Natural killer cell (primary cell): Measurements from ENCODE around the gene MTCH1. TPM values are rescaled to one million over a fixed set of nuclear protein-coding genes. Genes with fewer than 3 reads are reported as not detected.
"Not testable (repeated sequence)": the region's sequence is repeated elsewhere in the genome, so short reads cannot be mapped to it uniquely, and the experiment has no call there.

ENCODE experiments used
- ATAC-seq, 3 donors: fragments of 150-1000 bp in 2 of 3; fragments of 200-7000 bp in 1 of 3; cut with Tn5 transposase; 1 replicate in 1 of 3; 2 replicates in 2 of 3; pipeline ENCODE4 v1.10.0; 2021; ENCODE audit warnings: mild to moderate bottlenecking in 2 of 3, moderate library complexity in 2 of 3
- DNase-seq, 2 donors: peaks; one replicate each; pipeline versions ENCODE4 v3.0.0 to v3.0.0-alpha.2; 2013 to 2021; ENCODE audit warnings: mixed read lengths in 1 of 2
- H3K27ac ChIP-seq: one replicate; pipeline ENCODE4 v1.5.1; 2013; ENCODE audit warnings: mild to moderate bottlenecking, low read length
- H3K27me3 ChIP-seq: one replicate; pipeline ENCODE4 v1.6.1; 2013; ENCODE audit warnings: low read length; ENCODE audit not compliant: control insufficient read depth, insufficient read depth
- H3K36me3 ChIP-seq: one replicate; pipeline ENCODE4 v1.6.1; 2013; ENCODE audit warnings: low read length; ENCODE audit not compliant: control insufficient read depth, insufficient read depth
- H3K4me1 ChIP-seq: one replicate; pipeline ENCODE4 v1.6.1; 2013; ENCODE audit warnings: low read length; ENCODE audit not compliant: control insufficient read depth, insufficient read depth
- H3K4me3 ChIP-seq: one replicate; pipeline ENCODE4 v1.5.1; 2013; ENCODE audit warnings: low read length
- H3K9me3 ChIP-seq: one replicate; pipeline ENCODE4 v1.6.1; 2013; ENCODE audit warnings: low read length; ENCODE audit not compliant: control insufficient read depth, insufficient read depth
- H3K27ac Mint-ChIP-seq, 2 donors: one replicate each; pipeline ENCODE4 v1.8.0; 2022; ENCODE audit warnings: mild to moderate bottlenecking in 2 of 2, mixed read lengths in 2 of 2, moderate library complexity in 1 of 2
- H3K27me3 Mint-ChIP-seq, 2 donors: one replicate each; pipeline ENCODE4 v1.8.0; 2022; ENCODE audit warnings: low read depth in 2 of 2, mixed read lengths in 2 of 2
- H3K36me3 Mint-ChIP-seq: one replicate; pipeline ENCODE4 v1.8.0; 2022; ENCODE audit warnings: mixed read lengths
- H3K4me1 Mint-ChIP-seq, 2 donors: one replicate each; pipeline ENCODE4 v1.8.0; 2022; ENCODE audit warnings: mixed read lengths in 2 of 2
- H3K4me3 Mint-ChIP-seq: one replicate; pipeline ENCODE4 v1.8.0; 2022; ENCODE audit warnings: mild to moderate bottlenecking, moderate library complexity, mixed read lengths
- H3K9me3 Mint-ChIP-seq, 2 donors: one replicate each; pipeline ENCODE4 v1.8.0; 2022; ENCODE audit warnings: mixed read lengths in 2 of 2
- WGBS: methylation state at CpG from one replicate; pipeline ENCODE4 v1.1.7; 2013; ENCODE audit warnings: missing lambda C conversion rate; ENCODE audit not compliant: insufficient coverage; 5-methylcytosine and 5-hydroxymethylcytosine counted together
- intact Hi-C: fragments of 100-400 bp; cut with micrococcal nuclease; formaldehyde crosslinking; loops from one replicate; pipeline ENCODE4 v1.14.2; 2022
- total RNA-seq, 4 donors: library from RNA; stranded (reverse); fragments of 120-200 nt in 1 of 4; gene quantifications; one replicate each; pipeline versions ENCODE4 v1.2.3 to v1.2.4, GENCODE V29; 2013 to 2022
- TF ChIP-seq, protein P1 (sequence below): fragments of 200-600 bp; IDR thresholded peaks from one replicate; pipeline ENCODE4 v1.8.0; 2022; ENCODE audit warnings: antibody characterized with exemption

The MTCH1 gene
- total RNA-seq, 3 donors from 2014 or later (not counting 1 experiment from before 2014, with no cell fraction given): 158 to 180 (median 162) TPM

DNA sequence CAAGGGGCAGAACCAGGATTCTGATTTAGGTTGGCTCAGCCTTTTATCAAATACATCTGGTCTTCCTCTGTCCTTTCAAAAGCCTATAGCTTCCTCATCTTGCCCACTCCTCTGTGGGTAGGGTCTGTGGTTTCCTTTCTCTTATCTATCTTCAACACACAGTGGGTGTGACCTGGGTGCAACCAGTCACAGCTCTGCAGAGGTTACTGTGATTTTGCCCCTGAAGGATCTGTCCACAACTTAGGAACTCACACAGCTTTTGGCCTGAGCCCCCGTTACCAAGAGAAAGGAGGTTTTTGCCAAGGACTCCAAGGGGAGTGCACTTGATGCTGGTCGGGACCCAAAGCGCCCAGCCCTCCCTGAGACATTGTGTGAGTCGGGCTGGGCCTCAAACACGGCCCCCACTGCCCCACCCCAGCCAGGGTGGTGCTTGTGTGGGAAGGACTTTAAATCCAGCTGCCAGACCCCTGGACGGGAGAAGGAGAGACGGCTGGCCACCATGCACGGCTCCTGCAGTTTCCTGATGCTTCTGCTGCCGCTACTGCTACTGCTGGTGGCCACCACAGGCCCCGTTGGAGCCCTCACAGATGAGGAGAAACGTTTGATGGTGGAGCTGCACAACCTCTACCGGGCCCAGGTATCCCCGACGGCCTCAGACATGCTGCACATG is 31.6 kb downstream of the MTCH1 start, which contains the start of gene PI16:
Gene PI16, plus strand, starts transcription at position 477 of the 670 bp plus-strand sequence. Its CDS starts 23 bp downstream, at position 500.
- peak in 1 of 2 donors; percentile 38 for DNase-seq
- Histone ChIP-seq H3K4me3 (no peak within 1 kb of the TSS), H3K27me3 (no peaks in the 10 kb centered on the region), H3K36me3 (no peaks in the 10 kb centered on the region), H3K9me3 (no peaks in the 10 kb centered on the region), H3K4me1 (peaks cover 31% of the 10 kb centered on the region), H3K27ac (no peak within 1 kb of the TSS)
- ATAC-seq: peak; percentile 52 to 79 (median 78)
- WGBS: 34% methylated on average over 14 of the region's 14 CpGs
- intact Hi-C loops: no loop called here
- TF ChIP-seq, protein P1, sequence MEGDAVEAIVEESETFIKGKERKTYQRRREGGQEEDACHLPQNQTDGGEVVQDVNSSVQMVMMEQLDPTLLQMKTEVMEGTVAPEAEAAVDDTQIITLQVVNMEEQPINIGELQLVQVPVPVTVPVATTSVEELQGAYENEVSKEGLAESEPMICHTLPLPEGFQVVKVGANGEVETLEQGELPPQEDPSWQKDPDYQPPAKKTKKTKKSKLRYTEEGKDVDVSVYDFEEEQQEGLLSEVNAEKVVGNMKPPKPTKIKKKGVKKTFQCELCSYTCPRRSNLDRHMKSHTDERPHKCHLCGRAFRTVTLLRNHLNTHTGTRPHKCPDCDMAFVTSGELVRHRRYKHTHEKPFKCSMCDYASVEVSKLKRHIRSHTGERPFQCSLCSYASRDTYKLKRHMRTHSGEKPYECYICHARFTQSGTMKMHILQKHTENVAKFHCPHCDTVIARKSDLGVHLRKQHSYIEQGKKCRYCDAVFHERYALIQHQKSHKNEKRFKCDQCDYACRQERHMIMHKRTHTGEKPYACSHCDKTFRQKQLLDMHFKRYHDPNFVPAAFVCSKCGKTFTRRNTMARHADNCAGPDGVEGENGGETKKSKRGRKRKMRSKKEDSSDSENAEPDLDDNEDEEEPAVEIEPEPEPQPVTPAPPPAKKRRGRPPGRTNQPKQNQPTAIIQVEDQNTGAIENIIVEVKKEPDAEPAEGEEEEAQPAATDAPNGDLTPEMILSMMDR: no peak
- H3K27ac Mint-ChIP-seq: peak within 1 kb of the TSS in 1 of 2 donors; percentile 60
- H3K4me1 Mint-ChIP-seq: peaks cover 29 to 38% of the 10 kb centered on the region in 2 donors
- no peaks in the 10 kb centered on the region for H3K9me3 Mint-ChIP-seq
- peak within 1 kb of the TSS; percentile 67 for H3K4me3 Mint-ChIP-seq
- peaks cover 41 to 72% of the 10 kb centered on the region in 2 donors for H3K27me3 Mint-ChIP-seq
- no peaks in the 10 kb centered on the region for H3K36me3 Mint-ChIP-seq

DNA sequence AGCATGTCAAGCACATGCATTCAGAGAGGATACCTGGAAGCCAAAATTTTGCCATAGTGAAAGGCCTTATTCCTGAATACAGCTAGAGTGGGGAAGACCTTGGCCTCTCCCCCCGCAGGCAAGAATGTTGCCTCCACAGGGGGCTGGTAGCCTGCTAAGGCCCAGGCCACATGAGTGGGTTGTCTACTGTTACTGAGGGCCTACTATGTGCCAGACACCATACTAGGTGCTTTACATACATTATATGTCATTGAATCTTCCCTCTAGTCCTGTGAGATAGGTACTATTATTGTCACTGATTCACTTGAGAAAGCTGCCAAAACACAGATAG is 32.1 kb downstream of the MTCH1 start:
- Mint-ChIP-seq H3K4me1 (peaks cover 29 to 38% of the 10 kb centered on the region in 2 donors), H3K36me3 (no peaks in the 10 kb centered on the region), H3K4me3 (peak overlapping the region; percentile 67), H3K9me3 (no peaks in the 10 kb centered on the region), H3K27ac (no peak overlapping the region), H3K27me3 (peaks cover 45 to 77% of the 10 kb centered on the region in 2 donors)
- Histone ChIP-seq H3K9me3 (no peaks in the 10 kb centered on the region), H3K4me3 (no peak overlapping the region), H3K27ac (no peak overlapping the region), H3K36me3 (no peaks in the 10 kb centered on the region), H3K27me3 (no peaks in the 10 kb centered on the region), H3K4me1 (peaks cover 31% of the 10 kb centered on the region)
- 57% methylated on average over 1 of the region's 1 CpG for WGBS
- TF ChIP-seq, protein P1: no peak
- ATAC-seq (no peak), DNase-seq (no peak)
- intact Hi-C loops: no loop called here

DNA sequence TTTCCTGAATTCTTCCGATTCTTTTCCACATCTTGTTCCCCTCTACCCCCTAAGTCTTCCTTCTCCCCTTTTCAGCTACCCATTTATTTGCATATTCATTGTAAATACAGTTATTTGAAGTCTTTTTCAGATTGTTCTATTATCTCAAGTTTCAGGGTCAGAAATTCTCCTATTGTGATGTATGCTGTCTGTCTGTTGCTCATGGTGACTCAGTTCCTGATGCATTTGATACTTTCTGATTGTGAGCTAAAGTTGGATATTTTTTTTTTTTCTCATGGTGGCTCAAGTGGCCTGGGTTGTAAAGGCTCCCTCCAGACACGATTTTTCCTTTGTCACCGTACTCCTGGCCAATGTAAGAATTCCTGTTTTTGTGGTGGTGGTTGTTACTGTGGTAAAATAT is 36.4 kb downstream of the MTCH1 start:
- TF ChIP-seq, protein P1: no peak
- WGBS: 100% methylated on average over 2 of the region's 3 CpGs
- no peaks in the 10 kb centered on the region for H3K9me3 ChIP-seq
- H3K4me3 ChIP-seq: no peak overlapping the region
- H3K4me1 ChIP-seq: peaks cover 25% of the 10 kb centered on the region
- no peaks in the 10 kb centered on the region for H3K36me3 ChIP-seq
- H3K4me1 Mint-ChIP-seq: peaks cover 17 to 20% of the 10 kb centered on the region in 2 donors
- ATAC-seq (no peak), DNase-seq (no peak)
- H3K27ac ChIP-seq: no peak overlapping the region
- H3K9me3 Mint-ChIP-seq: no peaks in the 10 kb centered on the region
- H3K27ac Mint-ChIP-seq: no peak overlapping the region
- H3K36me3 Mint-ChIP-seq: no peaks in the 10 kb centered on the region
- intact Hi-C loops: no loop called here
- H3K4me3 Mint-ChIP-seq: no peak overlapping the region
- no peaks in the 10 kb centered on the region for H3K27me3 ChIP-seq
- peaks cover 33 to 58% of the 10 kb centered on the region in 2 donors for H3K27me3 Mint-ChIP-seq

DNA sequence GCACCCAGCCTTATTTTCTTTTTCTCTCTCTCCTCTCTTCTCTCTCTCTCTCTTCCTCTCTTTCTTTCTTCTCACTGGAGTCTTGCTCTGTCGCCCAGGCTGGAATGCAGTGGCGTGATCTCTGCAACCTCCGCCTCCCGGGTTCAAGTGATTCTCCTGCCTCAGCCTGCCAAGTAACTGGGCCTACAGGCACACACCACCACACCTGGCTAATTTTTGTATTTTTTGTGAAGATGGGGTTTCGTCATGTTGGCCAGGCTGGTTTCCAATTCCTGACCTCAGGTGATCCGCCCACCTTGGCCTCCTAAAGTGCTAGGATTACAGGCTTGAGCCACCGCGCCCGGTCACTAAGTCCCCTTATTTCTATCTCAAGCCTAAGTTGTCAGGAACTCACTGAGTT is 36.9 kb downstream of the MTCH1 start:
- H3K27me3 ChIP-seq, H3K36me3 ChIP-seq, H3K27ac ChIP-seq, H3K9me3 ChIP-seq, H3K4me3 Mint-ChIP-seq, H3K27ac Mint-ChIP-seq, ATAC-seq, H3K9me3 Mint-ChIP-seq, H3K36me3 Mint-ChIP-seq, H3K4me3 ChIP-seq, intact Hi-C loops, DNase-seq: not testable (repeated sequence)
- Mint-ChIP-seq H3K27me3 (peaks cover 28 to 54% of the 10 kb centered on the region in 2 donors), H3K4me1 (peaks cover 12 to 14% of the 10 kb centered on the region in 2 donors)
- WGBS: 96% methylated on average over 8 of the region's 9 CpGs
- peaks cover 19% of the 10 kb centered on the region for H3K4me1 ChIP-seq
